Suprapubic skin (tissue), 4 donors: ENCODE data around the gene PRDM12.

Experiments used
- EP300 ChIP-seq: sonication (generic); formaldehyde crosslinking; IDR thresholded peaks from one replicate; pipeline ENCODE4 v1.6.1; 2017; ENCODE audit warnings: antibody characterized with exemption
- POLR2A ChIP-seq, 2 donors: fragments of 450-650 bp; IDR thresholded peaks; one replicate each; pipeline ENCODE4 v1.6.1; 2017; ENCODE audit warnings: antibody characterized with exemption in 2 of 2, mild to moderate bottlenecking in 2 of 2, moderate library complexity in 2 of 2
- POLR2AphosphoS5 ChIP-seq, 3 donors: sonication (generic); formaldehyde crosslinking; IDR thresholded peaks; one replicate each; pipeline ENCODE4 v1.6.1; 2017; ENCODE audit warnings: antibody characterized with exemption in 3 of 3
- TF ChIP-seq, protein P1 (sequence below), 2 donors: fragments of 200-600 bp in 1 of 2; fragments of 450-650 bp in 1 of 2; sonication (generic) in 1 of 2; IDR thresholded peaks; one replicate each; pipeline ENCODE4 v1.5.1; 2016 to 2019; ENCODE audit warnings: antibody characterized with exemption in 2 of 2, mild to moderate bottlenecking in 1 of 2, moderate library complexity in 1 of 2

DNA sequence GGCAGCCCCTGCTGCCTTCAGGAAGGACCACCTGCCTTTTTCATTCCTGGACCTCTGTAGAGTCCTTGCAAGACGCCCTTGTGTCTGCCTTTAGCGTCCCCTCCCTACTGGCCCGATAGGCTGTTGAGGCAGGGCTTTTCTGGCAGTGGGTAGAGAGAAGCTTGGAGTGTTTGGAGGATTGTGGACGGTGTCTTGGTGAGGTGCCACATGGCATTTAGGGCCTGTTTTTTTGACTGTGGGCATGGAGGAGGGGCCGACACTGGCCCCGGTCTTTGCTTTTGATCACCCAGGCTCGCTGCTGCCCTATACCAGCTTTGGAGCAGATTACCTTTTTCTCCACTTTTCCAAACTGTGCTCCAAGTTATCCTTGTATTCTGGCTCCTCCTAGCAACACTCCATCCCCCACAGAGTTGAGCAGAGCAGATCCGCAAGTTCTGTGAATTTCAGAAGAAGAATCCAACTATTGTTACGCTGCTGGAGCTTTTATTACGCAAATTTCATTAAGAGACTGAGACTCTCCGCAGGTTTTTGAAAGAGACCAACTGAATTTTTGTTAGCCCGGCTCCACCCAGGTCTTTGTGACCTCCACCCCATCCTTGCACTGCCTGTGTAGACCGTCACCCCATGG, 34.8 kb upstream of the PRDM12 start:
- TF ChIP-seq, protein P1, sequence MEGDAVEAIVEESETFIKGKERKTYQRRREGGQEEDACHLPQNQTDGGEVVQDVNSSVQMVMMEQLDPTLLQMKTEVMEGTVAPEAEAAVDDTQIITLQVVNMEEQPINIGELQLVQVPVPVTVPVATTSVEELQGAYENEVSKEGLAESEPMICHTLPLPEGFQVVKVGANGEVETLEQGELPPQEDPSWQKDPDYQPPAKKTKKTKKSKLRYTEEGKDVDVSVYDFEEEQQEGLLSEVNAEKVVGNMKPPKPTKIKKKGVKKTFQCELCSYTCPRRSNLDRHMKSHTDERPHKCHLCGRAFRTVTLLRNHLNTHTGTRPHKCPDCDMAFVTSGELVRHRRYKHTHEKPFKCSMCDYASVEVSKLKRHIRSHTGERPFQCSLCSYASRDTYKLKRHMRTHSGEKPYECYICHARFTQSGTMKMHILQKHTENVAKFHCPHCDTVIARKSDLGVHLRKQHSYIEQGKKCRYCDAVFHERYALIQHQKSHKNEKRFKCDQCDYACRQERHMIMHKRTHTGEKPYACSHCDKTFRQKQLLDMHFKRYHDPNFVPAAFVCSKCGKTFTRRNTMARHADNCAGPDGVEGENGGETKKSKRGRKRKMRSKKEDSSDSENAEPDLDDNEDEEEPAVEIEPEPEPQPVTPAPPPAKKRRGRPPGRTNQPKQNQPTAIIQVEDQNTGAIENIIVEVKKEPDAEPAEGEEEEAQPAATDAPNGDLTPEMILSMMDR (IDR thresholded peaks at IDR 0.05): no peak
- TF ChIP-seq POLR2A (IDR thresholded peaks at IDR 0.05): no peak
- no peak for TF ChIP-seq POLR2AphosphoS5 (IDR thresholded peaks at IDR 0.05)
- no peak for TF ChIP-seq EP300
